DMS114 treated with DMSO at 0.1 percent for 48 hours (cell line): Measurements from ENCODE around the gene HK2.

Experiments used
- DNase-seq: peaks from one replicate; lab custom pipeline; 2025; ENCODE audit not compliant: unreplicated experiment; lab: John Stamatoyannopoulos, UW

HK2 gene

DNA sequence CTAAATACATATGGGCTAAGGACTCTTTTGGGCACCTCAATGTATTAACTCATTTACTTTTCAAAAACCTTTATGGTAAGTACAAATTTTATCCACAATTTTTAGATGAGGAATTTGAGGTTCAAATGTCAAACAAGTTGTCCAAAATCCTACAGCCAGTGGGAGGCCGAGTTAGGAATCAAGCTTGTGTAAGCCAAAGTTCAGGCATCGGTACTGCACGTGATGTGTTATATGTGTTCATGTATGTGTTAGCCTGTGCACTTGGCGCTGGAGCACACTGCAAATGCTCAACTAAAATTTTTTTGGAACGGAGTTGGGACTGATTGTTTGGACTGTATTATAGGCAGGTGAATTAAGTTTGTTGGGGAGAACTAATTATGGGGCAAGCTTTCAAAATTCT is 22.7 kb downstream of the HK2 start:
- no peak for DNase-seq

DNA sequence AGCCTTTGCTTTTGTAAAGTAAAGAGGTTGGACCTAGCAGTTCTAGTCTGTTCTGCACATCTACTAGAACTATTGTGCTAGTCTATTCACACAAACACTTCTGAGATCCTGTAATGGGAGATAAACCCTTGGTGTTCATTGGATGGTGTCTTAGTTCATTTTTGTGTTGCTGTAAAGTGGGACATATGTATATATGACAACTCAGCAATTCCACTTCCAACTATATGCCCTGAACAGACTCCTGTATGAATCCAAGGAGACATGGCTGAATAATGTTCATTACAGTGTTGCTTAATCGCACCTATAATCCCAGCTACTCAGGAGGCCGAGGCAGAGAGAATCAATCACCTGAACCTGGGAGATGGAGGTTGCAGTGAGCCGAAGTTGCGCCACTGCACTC is 23.3 kb downstream of the HK2 start:
- no peak for DNase-seq

DNA sequence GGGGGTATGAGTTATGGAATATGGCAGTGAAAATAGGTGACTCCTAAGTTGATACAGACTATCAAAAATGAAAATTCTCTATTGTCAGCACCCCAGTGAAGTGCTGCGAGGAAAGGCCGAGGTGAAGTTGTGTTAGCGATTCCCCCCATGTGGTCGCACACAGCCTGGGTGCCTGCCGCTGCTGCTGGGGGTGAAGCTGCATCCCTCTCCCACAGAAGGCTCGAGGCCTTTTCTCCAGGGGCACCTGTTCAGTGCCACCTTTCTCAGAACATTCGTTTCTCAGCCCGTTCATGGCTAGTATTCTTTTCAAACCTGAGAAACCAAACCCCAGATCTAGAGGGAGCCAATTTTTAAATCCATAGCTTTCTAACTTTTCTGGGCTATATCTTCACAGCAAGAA is 23.8 kb downstream of the HK2 start:
- no peak for DNase-seq

DNA sequence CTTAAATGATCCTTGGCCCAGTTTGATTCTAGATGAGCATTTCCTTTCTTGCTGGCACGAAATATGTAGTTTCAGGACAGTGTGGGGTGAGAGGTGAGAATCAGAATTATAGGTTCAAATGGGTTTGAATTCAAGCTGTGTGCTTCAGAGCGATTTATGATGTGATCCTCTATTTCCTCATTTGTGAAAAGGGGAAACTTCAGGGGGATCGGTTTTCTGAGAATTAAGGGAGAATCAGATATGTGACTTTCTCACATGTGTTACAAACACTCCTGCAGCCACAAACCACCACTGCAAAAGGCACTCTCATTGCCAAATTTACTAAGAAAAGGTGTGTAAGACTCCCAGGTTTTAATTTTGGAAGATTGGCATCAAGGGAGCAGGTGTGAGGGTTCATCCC is 24.4 kb downstream of the HK2 start:
- no peak for DNase-seq

DNA sequence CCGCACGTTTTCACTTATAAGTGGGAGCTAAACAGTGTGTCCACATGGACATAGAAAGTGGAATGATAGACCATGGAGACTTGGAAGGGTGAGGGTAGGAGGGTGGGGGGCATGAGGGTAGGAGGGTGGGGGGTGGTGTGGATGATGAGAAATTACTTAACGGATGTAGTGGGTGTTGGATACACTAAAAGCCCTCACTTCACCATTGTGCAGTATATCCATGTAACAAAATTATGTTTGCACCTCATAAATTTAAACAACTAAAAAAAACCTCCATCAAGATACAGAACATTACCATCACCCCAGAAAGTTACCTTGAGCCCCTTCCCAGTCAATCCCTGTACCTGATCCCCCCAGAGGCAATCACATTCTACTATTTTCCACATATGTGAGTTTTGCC is 26.2 kb downstream of the HK2 start:
- DNase-seq: no peak

DNA sequence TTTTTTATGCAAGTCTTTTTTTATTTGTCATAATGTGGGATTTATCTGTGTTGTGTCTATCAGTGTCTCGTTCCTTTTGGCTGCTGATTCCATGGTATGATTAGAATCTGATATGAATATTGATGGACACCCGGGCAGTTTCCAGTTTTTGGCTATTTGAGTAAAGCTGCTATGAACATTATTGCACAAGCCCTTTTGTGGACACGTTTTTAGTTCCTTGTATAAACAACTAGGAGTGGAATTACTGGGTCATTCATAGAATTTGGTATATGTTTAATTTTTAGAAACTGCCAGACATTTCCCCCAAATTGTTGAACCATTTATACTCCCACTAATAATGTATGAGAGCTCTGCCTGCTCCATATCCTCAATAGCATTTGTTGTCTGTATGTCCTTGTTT is 26.6 kb downstream of the HK2 start:
- no peak for DNase-seq

DNA sequence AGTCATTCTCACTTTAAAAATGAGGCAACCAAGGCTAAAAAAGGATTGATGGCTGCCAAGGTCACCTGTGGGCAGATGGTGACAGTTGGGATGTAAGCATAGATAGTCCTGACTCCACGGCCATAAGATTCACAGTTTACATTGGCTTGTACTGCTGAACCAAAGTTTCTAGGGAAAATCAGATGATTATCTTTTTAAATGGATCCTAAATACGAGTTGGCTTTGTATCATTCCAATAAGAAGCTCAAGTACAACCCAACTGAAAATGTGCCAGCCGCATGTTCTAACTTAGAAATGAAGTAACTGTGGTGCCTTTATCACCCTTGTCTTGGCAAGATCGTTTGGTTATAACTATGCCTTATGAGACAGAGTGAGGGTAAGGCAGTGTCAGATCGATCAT is 27.6 kb downstream of the HK2 start:
- DNase-seq: no peak

DNA sequence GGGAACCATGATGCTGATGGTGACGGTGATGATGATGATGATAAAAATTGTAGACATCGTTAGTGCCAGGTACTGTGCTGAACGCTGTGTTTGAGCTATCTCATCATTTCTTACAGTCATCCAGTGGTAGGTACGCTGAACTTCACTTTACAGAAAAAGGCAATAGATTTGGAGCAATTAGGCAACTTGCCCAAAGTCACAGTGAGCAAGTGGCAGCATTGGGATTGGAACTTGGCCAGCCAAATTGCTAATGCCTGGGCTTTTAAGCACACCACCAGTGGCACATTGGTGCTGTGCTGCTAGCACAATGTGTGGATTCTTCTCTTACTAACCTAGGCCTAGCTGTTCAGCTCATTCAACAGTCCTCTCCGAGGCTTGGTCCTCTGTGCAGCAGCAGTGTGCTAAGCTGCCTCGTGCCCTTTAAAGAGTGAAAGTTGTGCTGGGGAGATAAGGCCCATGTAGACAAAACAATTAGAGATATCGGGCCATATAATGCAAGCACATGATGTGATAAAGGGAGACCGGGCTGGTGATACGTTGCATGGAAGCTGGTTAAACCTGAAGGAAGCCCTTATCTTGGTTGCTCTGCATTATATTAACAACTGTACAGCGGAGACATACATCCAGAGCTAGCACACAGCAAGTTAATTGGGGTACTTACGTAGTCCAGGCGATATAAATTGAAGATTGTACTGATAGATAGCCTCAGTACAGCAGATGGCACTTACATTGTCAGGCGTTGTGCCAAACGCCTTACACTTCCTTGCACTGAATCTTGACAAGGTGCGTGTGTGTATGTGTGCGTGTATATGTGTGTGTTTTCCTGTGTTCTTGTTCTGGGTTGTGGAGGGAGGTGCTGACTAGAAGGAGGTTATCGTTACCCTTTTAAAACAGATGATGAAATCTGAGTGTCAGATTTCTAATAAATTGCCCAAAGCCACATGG is 28.4 kb downstream of the HK2 start:
- no peak for DNase-seq

DNA sequence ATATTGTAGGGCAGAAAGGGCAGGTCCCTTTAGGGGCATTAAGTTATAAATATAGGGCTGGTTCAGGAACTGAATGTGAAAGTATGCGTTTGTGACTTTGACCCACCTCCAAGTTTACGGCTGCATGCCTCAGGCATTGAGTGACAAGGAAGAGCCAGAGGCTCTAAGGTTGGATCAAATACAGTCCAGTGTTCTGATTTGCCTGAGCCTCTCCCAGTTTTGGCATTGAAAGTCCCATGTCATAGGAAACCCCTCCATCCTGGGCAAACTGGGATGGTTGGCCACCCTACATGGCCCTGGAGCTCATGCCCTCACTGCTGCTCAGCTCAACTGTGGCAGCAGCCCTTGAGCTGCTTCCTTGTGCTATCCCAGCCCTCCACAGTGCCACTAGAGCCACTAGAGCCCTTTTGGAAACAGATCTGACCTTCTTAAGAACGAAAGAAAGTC is 29.9 kb downstream of the HK2 start:
- no peak for DNase-seq

DNA sequence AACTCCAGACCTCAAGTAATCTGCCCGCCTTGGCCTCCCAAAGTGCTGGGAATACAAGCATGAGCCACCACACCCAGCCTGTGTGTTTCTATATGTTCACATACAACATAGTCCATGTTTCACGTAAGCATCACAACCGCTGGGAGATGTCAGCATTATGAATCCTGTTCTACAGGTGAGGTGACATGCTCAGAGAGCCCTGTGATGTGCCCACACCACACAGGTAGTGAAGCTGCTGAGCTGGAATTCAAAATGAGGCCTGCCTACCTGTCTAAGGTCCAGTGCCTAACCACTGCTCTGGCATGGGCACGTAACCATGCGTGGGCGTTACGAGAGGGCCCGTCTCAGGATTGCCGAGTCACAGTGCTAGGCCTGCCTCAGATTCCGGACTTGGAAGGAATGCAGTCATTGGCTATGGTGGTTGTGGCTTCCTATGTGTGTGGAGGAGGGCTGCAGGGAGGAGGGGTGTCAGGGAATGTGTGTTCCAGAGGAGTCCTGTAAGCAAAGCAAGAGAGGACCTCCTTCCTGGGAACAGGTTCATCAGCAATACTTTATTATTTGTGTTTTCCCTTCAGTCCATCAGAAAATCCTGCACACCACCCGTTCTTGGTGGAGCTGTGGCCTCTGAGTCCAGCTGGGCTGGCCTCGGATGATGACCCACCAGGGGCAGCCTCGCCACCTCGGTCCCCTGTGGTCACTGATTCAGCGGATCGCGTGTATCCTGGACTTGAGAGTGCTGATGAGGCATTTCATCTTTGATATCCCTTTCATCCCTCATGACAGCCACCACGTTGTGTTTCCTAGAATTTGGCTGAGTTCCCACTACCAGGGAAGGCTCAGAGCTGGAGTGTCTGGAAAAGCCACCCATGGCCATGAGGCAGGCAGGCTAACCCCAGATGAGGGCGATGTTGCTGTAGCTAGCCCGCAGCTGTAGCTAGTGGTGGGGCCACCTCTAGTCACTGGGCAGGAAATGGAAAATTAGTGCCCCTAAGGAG is 31.1 kb downstream of the HK2 start:
- no peak for DNase-seq

DNA sequence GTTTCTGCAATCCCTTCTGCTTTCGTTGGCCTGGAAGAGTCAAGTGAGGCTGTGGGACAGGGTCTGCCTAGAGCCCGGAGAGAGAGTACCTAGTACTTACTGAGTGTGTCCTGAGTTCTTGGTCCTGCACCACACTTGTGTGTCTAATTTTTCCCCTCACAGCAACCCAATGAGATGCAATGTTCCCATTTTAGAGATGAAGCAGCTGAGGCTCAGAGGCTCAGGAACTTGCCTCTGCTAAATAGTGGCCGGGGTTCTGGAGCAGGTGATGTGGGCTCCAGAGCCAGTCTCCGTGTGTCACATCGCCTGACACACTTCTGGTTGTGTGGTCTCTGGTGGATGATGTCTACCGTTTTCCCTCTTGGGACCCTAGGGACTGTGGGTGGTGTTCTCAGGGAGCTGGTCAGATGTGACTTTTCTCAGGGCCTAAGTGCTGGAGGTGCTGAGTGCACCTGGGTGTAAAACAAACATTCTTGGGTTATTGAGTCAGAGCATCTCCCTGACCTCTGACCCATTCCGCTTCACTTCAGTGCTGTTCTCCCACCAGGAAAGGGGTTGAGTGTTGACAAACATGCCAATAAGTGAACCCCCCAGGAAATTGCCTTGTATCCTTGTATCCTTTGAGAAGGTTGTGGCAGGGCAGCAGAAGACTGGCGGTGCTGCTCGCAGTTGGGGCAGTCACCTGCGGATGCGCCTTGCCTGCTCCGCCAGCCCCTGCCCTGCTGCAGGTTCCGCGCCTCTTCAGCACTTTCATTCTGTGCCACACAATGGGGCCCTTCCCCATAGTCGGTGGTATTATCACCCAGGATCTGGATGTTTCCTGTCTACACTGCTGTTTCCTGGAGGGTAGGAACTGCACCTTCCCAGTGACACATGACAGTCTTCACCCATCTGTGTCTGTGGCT is 32.1 kb downstream of the HK2 start:
- DNase-seq: no peak

DNA sequence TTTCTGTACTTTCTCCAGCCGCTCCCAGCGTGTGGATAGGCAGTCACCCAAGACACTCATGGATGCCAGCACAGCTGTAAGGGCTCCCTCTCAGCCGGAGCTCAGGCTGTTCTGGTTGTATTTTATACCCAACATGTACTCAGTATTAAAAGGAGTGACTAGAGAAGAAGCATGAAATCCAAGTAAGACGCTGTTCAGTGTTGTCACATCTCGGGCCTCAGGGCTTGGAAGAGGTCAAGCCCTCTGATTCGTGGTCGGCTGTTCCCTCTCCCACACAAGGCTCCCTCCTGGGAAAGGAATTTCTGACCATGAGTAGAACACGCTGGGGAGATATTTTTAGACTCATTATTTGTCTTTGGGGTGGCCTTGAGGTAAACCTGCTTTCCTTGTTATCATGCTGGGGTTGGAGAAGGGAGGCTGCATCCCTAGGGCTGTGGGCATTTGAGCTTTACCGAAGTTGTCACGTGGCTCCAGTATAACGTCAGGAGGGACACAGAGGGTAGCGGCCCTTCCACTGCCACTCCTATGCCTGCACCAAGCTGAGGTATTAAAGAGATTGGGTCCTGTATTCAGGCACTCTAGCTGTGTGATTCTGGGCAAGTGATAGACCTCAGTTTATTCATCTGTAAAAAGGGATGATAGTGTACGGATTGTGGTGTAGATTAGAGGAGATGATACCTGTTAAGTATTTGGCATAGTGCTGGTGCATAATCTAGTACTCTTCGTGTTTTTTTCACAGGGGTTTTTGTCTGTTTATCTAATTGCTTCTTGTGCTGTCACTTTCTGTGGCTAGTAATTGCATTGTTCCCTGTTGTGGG is 34.1 kb downstream of the HK2 start:
- no peak for DNase-seq

DNA sequence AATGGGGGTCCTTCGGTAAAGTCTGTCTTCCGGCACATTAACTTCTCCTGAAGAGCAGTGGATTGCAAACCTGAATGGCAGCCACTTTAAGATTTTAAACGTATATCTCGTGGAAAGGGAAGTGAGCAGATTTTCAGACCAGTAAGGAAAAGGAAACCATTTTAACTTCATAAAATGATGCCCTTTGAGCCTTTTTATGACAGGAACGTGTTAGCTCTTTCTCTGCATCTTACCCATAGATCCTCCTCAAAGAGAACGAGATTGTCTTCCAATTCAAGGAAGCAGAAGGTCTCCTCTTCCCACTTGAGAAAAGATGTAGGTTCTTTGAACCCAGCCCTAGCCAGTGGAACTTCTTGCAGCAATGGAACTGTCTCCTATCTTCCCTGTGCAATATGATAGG is 35.6 kb downstream of the HK2 start:
- no peak for DNase-seq

DNA sequence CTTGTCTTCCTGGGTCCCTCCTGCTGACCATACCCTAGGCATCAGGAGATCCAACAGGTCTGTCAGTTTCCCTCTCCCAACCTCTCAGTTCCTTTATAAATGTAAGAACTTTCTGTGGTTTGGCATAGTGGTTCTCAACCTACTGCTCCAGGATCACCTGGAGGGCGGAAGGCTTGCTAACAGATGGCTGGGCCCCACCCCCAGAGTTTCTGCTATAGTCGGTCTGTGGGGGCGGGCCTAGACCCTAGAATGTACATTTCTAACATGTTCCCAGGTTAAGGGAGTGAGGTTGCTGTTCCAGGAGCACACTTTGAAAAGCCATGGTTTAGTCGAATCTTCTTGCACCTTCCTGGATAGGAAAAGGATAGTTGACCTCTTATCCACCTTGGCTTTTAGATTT is 37.0 kb downstream of the HK2 start:
- no peak for DNase-seq

DNA sequence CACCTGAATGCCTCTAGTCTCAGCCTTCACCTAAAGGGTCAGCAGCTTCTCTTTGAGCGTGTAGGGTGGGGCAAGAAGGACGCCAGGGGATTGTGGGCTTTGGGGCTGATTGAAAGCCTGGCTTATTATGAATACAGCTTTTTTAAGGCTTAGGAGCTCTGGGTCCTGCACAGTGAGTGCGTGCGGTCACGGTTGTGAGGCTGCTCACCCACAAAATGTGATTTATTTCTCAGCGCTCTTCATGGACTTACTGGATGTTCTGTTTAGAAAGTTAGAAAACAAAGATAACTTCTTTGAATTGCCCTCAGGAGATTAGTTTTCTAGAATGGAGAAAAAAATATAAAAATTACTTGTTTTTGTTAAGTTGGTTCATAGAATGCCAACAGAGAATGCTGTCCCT is 37.5 kb downstream of the HK2 start:
- DNase-seq: no peak

DNA sequence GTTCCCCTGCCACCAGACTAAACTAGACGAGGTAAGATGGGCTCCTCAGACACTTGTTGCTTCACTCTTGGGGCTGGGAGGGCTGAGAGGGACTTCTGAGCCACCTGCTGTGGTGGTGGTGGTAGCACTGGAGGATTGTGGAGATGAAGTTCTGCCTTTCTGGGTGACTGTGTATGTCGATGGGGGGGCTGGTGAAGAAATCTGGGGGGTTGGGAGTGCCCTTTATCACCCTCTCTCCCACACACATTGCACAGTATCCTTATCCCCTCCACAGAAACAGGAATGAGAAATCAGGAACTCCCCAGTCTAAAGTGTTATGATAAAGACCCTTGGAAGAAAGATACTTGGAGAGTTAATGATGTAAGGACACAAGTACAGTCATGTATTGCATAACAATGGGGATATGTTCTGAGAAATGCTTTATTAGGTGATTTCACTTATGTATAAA is 38.5 kb downstream of the HK2 start:
- no peak for DNase-seq

DNA sequence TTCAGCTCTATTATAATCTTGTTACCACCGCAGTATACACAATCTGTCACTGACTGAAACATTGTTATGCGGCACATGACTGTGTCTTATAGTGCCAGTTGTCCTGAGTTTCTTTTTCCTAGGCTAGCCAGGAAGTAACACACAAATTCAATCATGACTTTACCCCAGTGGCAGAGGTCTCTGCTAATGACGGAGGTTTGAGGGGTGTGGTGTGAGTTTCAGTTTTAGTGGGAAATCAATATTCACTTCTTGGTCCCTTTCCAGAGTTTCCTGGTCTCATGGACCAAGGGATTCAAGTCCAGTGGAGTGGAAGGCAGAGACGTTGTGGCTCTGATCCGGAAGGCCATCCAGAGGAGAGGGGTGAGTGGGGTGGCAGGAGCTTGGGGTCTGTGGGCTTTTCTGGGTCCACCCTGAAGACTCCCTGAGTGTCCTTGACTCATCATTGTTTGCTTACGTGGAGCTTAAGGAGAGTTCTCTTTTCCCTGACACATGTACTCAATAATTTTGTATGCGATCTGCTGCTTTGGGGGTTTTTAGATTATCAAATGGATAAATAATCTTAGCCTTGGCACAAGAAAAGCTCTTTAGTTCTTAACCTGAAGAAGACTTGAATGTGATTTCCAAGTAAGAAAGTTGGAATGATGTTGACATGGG is 39.2 kb downstream of the HK2 start:
- DNase-seq: no peak

DNA sequence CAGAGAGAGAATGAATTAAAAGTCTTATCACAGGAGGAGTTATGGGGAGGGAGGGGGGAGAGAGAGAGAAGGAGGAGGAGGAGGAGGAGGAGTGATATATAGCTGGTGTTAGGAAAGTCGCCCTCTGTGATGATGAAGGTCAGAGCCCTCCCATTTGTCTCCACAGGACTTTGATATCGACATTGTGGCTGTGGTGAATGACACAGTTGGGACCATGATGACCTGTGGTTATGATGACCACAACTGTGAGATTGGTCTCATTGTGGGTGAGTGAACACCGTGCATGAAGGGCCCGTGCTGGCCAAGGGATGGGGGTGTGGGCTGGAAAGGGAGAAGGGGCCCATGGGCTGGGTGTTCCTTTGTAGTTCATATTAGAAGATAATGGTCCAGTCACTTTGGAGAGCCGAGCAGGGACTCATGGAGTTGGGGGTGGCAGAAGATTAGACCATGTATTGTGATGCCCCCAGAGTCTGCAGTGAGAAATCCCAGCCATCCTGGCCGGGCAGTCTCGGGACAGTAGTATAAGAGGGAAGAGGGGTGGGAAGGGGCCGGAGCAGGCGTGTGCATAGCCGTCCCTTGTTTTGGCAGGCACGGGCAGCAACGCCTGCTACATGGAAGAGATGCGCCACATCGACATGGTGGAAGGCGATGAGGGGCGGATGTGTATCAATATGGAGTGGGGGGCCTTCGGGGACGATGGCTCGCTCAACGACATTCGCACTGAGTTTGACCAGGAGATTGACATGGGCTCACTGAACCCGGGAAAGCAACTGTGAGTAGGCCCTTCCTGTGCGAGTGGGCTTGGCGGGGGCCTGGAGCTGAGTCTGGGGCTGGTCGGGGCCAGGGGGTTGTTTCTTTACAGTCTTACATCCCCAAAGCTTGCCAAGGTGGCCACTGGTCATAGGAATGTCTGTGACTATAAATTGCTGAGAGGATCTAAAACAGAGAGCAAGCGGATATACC is 40.0 kb downstream of the HK2 start:
- no peak for DNase-seq
